HepG2 (cell line): ENCODE measurements around the gene LLGL1. TPM values are rescaled to one million over a fixed set of nuclear protein-coding genes. Genes with fewer than 3 reads are reported as not detected.
"Not testable (repeated sequence)": the region's sequence is repeated elsewhere in the genome, so short reads cannot be mapped to it uniquely, and the experiment has no call there.

Experiments used
- ATAC-seq: fragments of 200-7000 bp; cut with Tn5 transposase; 3 replicates; pipeline ENCODE4 v1.9.1; 2020; ENCODE audit warnings: mild to moderate bottlenecking, moderate library complexity
- BruUV-seq: library from RNA; stranded (reverse); fragments of 400-500 nt; replicated peaks from 2 replicates; lab custom pipeline; 2021; lab: Mats Ljungman, UMichigan
- CTCF ChIA-PET: fragments of 300-600 bp; formaldehyde crosslinking; extraction: SDS; loops from one replicate; lab custom pipeline; 2021; ENCODE audit warnings: low total read pairs, inconsistent platforms, low intra/inter-chr PET ratio; lab: Yijun Ruan, JAX
- POLR2A ChIA-PET: fragments of 350-600 bp; sonication (Branson Sonifier 250); formaldehyde crosslinking; loops from one replicate; lab custom pipeline; 2020; ENCODE audit warnings: antibody characterized with exemption, inconsistent platforms; lab: Yijun Ruan, JAX
- DNase-seq: peaks from one replicate; pipeline ENCODE4 v3.0.0-alpha.2; 2015; ENCODE audit warnings: low spot score
- FAIRE-seq: peaks from 3 replicates; lab custom pipeline; 2011; peaks lifted over from hg19 to GRCh38; lab: Jason Lieb, UNC
- H2AFZ ChIP-seq: one replicate; pipeline ENCODE4 v1.6.1; 2011; ENCODE audit warnings: low read length, inconsistent platforms
- H3K27ac ChIP-seq: fragments of 300-600 bp; 3 replicates; pipeline ENCODE4 v1.8.0; 2011; ENCODE audit warnings: mixed run types, mild to moderate bottlenecking, mixed read lengths, low read length, inconsistent platforms; ENCODE audit not compliant: insufficient read depth; ENCODE audit errors: extremely low read length
- H3K27me3 ChIP-seq, 2 experiments: fragments of 200-600 bp in 1 of 2; 2 replicates in 1 of 2; 3 replicates in 1 of 2; pipeline versions ENCODE4 v1.6.0 to v1.8.0; 2011; ENCODE audit warnings: low read length in 2 of 2, mild to moderate bottlenecking in 2 of 2, moderate library complexity in 2 of 2, inconsistent platforms in 1 of 2; ENCODE audit not compliant: insufficient read depth in 2 of 2, control insufficient read depth in 1 of 2
- H3K36me3 ChIP-seq, 2 experiments: fragments of 200-600 bp in 1 of 2; replicated peaks in 1 of 2; 2 replicates in 1 of 2; 3 replicates in 1 of 2; pipeline versions ENCODE4 v1.5.1 to v1.8.0; 2011; ENCODE audit warnings: low read length in 2 of 2, inconsistent platforms in 1 of 2; ENCODE audit not compliant: insufficient read depth in 2 of 2, control insufficient read depth in 1 of 2
- H3K4me1 ChIP-seq: 2 replicates; pipeline ENCODE4 v1.5.1; 2012; ENCODE audit warnings: low read length, inconsistent platforms; ENCODE audit not compliant: insufficient read depth
- H3K4me2 ChIP-seq: 2 replicates; pipeline ENCODE4 v1.6.0; 2011; ENCODE audit warnings: low read depth, low read length, inconsistent platforms
- H3K4me3 ChIP-seq, 3 experiments: fragments of 200-600 bp in 1 of 3; sonication (generic), shearing (Covaris generic) in 1 of 3; replicated peaks in 1 of 3; 2 replicates each; pipeline ENCODE4 v1.5.1; 2011 to 2016; ENCODE audit warnings: low read length in 3 of 3, inconsistent platforms in 2 of 3, low read depth in 2 of 3, mild to moderate bottlenecking in 2 of 3, control low read depth in 1 of 3, mixed read lengths in 1 of 3; ENCODE audit not compliant: insufficient read depth in 1 of 3
- H3K79me2 ChIP-seq: one replicate; pipeline ENCODE4 v1.6.1; 2011; ENCODE audit warnings: low read length, inconsistent platforms; ENCODE audit not compliant: insufficient read depth
- H3K9ac ChIP-seq: 2 replicates; pipeline ENCODE4 v1.6.0; 2011; ENCODE audit warnings: mild to moderate bottlenecking, low read depth, low read length, inconsistent platforms; ENCODE audit not compliant: insufficient read depth
- H3K9me3 ChIP-seq: 2 replicates; pipeline ENCODE4 v1.5.1; 2012; ENCODE audit warnings: mild to moderate bottlenecking, low read length
- H4K20me1 ChIP-seq: 2 replicates; pipeline ENCODE4 v1.6.0; 2011; ENCODE audit warnings: inconsistent platforms, mild to moderate bottlenecking, low read length, moderate library complexity; ENCODE audit not compliant: insufficient read depth
- TGIF2 ChIP-seq: IDR thresholded peaks from 2 replicates; pipeline ENCODE4 v1.6.1; 2016; ENCODE audit warnings: control low read depth, missing compliant biosample characterization
- ZNF143 ChIP-seq: sonication (generic); formaldehyde crosslinking; IDR thresholded peaks from 2 replicates; pipeline ENCODE4 v1.4.0; 2020; ENCODE audit warnings: missing genetic modification reagents
- ZNF451 ChIP-seq: sonication (generic); formaldehyde crosslinking; IDR thresholded peaks from 2 replicates; pipeline ENCODE4 v1.5.0; 2020; ENCODE audit warnings: mild to moderate bottlenecking, missing genetic modification reagents
- ZNF720 ChIP-seq: sonication (generic); formaldehyde crosslinking; IDR thresholded peaks from 2 replicates; pipeline ENCODE4 v1.4.0; 2020; ENCODE audit warnings: missing genetic modification reagents
- WGBS: methylation state at CpG from one replicate; pipeline ENCODE4 v1.1.6; 2017; ENCODE audit warnings: low lambda C conversion rate; 5-methylcytosine and 5-hydroxymethylcytosine counted together
- in situ Hi-C: cut with HindIII; loops from 2 replicates; pipeline ENCODE4 v1.10.0; 2017; ENCODE audit warnings: low pct_unique_long_range_greater_than_20kb; ENCODE audit not compliant: extremely low pct_ligation_motif_present
- intact Hi-C: fragments of 100-400 bp; cut with micrococcal nuclease; formaldehyde crosslinking; loops from one replicate; pipeline ENCODE4 v1.10.0; 2022; ENCODE audit not compliant: unreplicated experiment
- polyA plus RNA-seq, 8 experiments: library from polyadenylated mRNA; depleted of rRNA in 3 of 8; stranded (reverse) in 7 of 8; unstranded in 1 of 8; fragments of >200 nt; fragmentation: Illumina TruSeq in 4 of 8; extraction: Trizol in 4 of 8; gene quantifications; 2 replicates each; pipeline versions ENCODE4 v1.2.1 to v1.2.3, GENCODE V29; 2011 to 2016; ENCODE audit warnings: low read depth in 4 of 8, missing spikeins in 1 of 8, mixed read lengths in 1 of 8; ENCODE audit not compliant: insufficient read depth in 1 of 8
- total RNA-seq, 5 experiments: library from RNA; depleted of rRNA; stranded (reverse); fragments of >200 nt; fragmentation: Illumina TruSeq; extraction: Trizol; gene quantifications; 2 replicates each; pipeline ENCODE4 v1.2.3, GENCODE V29; 2016; ENCODE audit warnings: low read depth in 1 of 5
- TF ChIP-seq, protein P1 (sequence below): sonication (generic); formaldehyde crosslinking; IDR thresholded peaks from 2 replicates; pipeline ENCODE4 v1.4.0; 2020; ENCODE audit warnings: low read depth, mild to moderate bottlenecking, missing genetic modification reagents
- TF ChIP-seq, protein P2 (sequence below): sonication (generic); formaldehyde crosslinking; IDR thresholded peaks from 2 replicates; pipeline ENCODE4 v1.4.0; 2020; ENCODE audit warnings: missing genetic modification reagents, mild to moderate bottlenecking, borderline replicate concordance
- TF ChIP-seq, protein P3 (sequence below): sonication (generic); formaldehyde crosslinking; IDR thresholded peaks from 2 replicates; pipeline ENCODE4 v1.4.0; 2020; ENCODE audit warnings: mild to moderate bottlenecking, missing genetic modification reagents

Gene LLGL1
- total and polyA plus RNA-seq, 2 of the 13 experiments (the other 11 are each of a cell fraction or from before 2014, with no cell fraction given), result 15.0 to 15.3 TPM

- intact Hi-C loops (no loop called here), in situ Hi-C loops (no loop called here)
- Histone ChIP-seq H2AFZ (no peak overlapping the region), H4K20me1 (no peaks in the 10 kb centered on the region), H3K27ac (no peak overlapping the region), H3K36me3 (peaks cover 9 to 14% of the 10 kb centered on the region in 2 experiments; a peak in 4 of 5 replicates), H3K4me1 (0 out of 2 replicates have a peak, but pooled peaks cover 8% of the 10 kb centered on the region)
- POLR2A ChIA-PET, result interaction anchor here (0.6 kb wide), 2 partner anchors 11 kb away, joined by 3 read pairs; no protein-coding TSS in a partner anchor
- ATAC-seq (no peak), DNase-seq (no peak)
- BruUV-seq, result no TSS peak
- TF ChIP-seq, protein P1, sequence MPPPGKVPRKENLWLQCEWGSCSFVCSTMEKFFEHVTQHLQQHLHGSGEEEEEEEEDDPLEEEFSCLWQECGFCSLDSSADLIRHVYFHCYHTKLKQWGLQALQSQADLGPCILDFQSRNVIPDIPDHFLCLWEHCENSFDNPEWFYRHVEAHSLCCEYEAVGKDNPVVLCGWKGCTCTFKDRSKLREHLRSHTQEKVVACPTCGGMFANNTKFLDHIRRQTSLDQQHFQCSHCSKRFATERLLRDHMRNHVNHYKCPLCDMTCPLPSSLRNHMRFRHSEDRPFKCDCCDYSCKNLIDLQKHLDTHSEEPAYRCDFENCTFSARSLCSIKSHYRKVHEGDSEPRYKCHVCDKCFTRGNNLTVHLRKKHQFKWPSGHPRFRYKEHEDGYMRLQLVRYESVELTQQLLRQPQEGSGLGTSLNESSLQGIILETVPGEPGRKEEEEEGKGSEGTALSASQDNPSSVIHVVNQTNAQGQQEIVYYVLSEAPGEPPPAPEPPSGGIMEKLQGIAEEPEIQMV (CRISPR knock-in tag), result no peak
- TF ChIP-seq ZNF143 (CRISPR knock-in tag), result no peak
- no peak for TF ChIP-seq ZNF451 (CRISPR knock-in tag)
- TF ChIP-seq, protein P2, sequence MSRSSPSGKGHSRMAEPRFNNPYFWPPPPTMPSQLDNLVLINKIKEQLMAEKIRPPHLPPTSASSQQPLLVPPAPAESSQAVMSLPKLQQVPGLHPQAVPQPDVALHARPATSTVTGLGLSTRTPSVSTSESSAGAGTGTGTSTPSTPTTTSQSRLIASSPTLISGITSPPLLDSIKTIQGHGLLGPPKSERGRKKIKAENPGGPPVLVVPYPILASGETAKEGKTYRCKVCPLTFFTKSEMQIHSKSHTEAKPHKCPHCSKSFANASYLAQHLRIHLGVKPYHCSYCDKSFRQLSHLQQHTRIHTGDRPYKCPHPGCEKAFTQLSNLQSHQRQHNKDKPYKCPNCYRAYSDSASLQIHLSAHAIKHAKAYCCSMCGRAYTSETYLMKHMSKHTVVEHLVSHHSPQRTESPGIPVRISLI (CRISPR knock-in tag), result peak; percentile 54
- TF ChIP-seq ZNF720 (CRISPR knock-in tag), result no peak
- TF ChIP-seq, protein P3, sequence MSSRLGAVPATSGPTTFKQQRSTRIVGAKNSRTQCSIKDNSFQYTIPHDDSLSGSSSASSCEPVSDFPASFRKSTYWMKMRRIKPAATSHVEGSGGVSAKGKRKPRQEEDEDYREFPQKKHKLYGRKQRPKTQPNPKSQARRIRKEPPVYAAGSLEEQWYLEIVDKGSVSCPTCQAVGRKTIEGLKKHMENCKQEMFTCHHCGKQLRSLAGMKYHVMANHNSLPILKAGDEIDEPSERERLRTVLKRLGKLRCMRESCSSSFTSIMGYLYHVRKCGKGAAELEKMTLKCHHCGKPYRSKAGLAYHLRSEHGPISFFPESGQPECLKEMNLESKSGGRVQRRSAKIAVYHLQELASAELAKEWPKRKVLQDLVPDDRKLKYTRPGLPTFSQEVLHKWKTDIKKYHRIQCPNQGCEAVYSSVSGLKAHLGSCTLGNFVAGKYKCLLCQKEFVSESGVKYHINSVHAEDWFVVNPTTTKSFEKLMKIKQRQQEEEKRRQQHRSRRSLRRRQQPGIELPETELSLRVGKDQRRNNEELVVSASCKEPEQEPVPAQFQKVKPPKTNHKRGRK, result no peak
- TF ChIP-seq TGIF2 (CRISPR knock-in tag), result no peak
- TF ChIP-seq, all 625 proteins: peak for 1
- WGBS, result 37% methylated on average over 7 of the region's 7 CpGs
- H3K4me2 ChIP-seq, result peak overlapping the region; percentile 12; the same call in 1 of the 2 replicates
- no peak for FAIRE-seq
- no peaks in the 10 kb centered on the region for H3K9me3 ChIP-seq
- CTCF ChIA-PET, result no interaction called here
- H3K79me2 ChIP-seq, result no peaks in the 10 kb centered on the region
- no peak overlapping the region for H3K9ac ChIP-seq
- H3K4me3 ChIP-seq, result no peak overlapping the region
- H3K27me3 ChIP-seq, result no peaks in the 10 kb centered on the region
These were observed 11.7 kb upstream of the LLGL1 start for GRCh38 chr17:18213666-18214270.

DNA sequence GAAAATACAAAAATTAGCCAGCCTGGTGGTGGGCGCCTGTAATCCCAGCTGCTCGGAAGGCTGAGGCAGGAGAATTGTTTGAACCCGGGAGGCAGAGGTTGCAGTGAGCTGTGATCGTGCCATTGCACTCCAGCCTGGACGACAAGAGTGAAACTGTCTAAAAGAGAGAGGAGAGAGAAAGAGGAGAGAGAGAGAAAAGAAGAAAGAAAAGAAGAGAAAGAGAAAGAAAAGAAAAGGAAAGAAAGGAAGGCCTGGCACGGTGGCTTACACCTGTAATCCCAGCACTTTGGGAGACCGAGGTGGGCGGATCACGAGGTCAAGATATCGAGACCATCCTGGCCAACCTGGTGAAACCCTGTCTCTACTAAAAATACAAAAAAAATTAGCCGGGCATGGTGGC lies 8.5 kb upstream of the LLGL1 start:
- H3K79me2 ChIP-seq, H4K20me1 ChIP-seq, in situ Hi-C loops, intact Hi-C loops, H2AFZ ChIP-seq, ATAC-seq, H3K36me3 ChIP-seq, DNase-seq, BruUV-seq, H3K4me2 ChIP-seq, FAIRE-seq, H3K9ac ChIP-seq, H3K27ac ChIP-seq, H3K27me3 ChIP-seq, H3K9me3 ChIP-seq, H3K4me1 ChIP-seq, H3K4me3 ChIP-seq, CTCF ChIA-PET: not testable (repeated sequence)
- 62% methylated on average over 11 of the region's 11 CpGs for WGBS
- POLR2A ChIA-PET, result interaction anchor here (1.9 kb wide), 1 partner anchor 8 kb away, joined by 4 read pairs; no protein-coding TSS in a partner anchor
